GM12864 (cell line): ENCODE measurements around the gene EPS15.
A peak's percentile ranks its signal among the peaks of the same experiment; 100 is the strongest.

Source experiments
- DNase-seq: peaks from one replicate; pipeline ENCODE4 v3.0.0-alpha.2; 2011; ENCODE audit warnings: low read depth
- H3K4me3 ChIP-seq: 2 replicates; pipeline ENCODE4 v1.5.1; 2011; ENCODE audit warnings: mild to moderate bottlenecking, low read depth, low read length, control low read depth
- CTCF ChIP-seq: IDR thresholded peaks from 2 replicates; pipeline ENCODE4 v1.5.1; 2011; ENCODE audit warnings: low read depth, mild to moderate bottlenecking, moderate library complexity, low read length, control low read depth, inconsistent platforms; ENCODE audit errors: missing control alignments

EPS15 gene

GRCh38 chr1:51342591-51343206 is 176.4 kb downstream of the EPS15 start:
- DNase-seq = no peak
- TF ChIP-seq CTCF = no peak
- H3K4me3 ChIP-seq = no peak overlapping the region

GRCh38 chr1:51341876-51342496 is 177.1 kb downstream of the EPS15 start:
- TF ChIP-seq CTCF = peak; percentile 46
- H3K4me3 ChIP-seq = no peak overlapping the region
- no peak for DNase-seq

GRCh38 chr1:51340380-51340779 is 178.7 kb downstream of the EPS15 start:
- DNase-seq = no peak
- TF ChIP-seq CTCF = no peak
- no peak overlapping the region for H3K4me3 ChIP-seq

- no peak for DNase-seq
- TF ChIP-seq CTCF = no peak
- no peak overlapping the region for H3K4me3 ChIP-seq
These were observed 182.4 kb downstream of the EPS15 start for GRCh38 chr1:51336711-51337110.

- H3K4me3 ChIP-seq = no peak overlapping the region
- no peak for TF ChIP-seq CTCF
- no peak for DNase-seq
These were observed 183.1 kb downstream of the EPS15 start for GRCh38 chr1:51336004-51336403.

GRCh38 chr1:51331206-51332100 is 187.6 kb downstream of the EPS15 start:
- H3K4me3 ChIP-seq = no peak overlapping the region
- no peak for TF ChIP-seq CTCF
- DNase-seq = no peak
